OCI-LY7 (cell line): Measurements from ENCODE around the gene SLC25A33.

ENCODE experiments used
- EZH2phosphoT487 ChIP-seq: fragments of 200-600 bp; sonication (generic); IDR thresholded peaks from 2 replicates; pipeline ENCODE4 v1.6.1; 2018; ENCODE audit warnings: low read depth, borderline replicate concordance, mild to moderate bottlenecking, mixed run types, antibody characterized with exemption, low read length, moderate library complexity, mixed read lengths
- TF ChIP-seq, protein P1 (sequence below): fragments of 200-600 bp; sonication (generic); conservative IDR thresholded peaks from 2 replicates; pipeline ENCODE4 v1.5.1; 2014; ENCODE audit warnings: mild to moderate bottlenecking, antibody characterized with exemption, low read length, moderate library complexity, mixed read lengths

- TF ChIP-seq, protein P1, sequence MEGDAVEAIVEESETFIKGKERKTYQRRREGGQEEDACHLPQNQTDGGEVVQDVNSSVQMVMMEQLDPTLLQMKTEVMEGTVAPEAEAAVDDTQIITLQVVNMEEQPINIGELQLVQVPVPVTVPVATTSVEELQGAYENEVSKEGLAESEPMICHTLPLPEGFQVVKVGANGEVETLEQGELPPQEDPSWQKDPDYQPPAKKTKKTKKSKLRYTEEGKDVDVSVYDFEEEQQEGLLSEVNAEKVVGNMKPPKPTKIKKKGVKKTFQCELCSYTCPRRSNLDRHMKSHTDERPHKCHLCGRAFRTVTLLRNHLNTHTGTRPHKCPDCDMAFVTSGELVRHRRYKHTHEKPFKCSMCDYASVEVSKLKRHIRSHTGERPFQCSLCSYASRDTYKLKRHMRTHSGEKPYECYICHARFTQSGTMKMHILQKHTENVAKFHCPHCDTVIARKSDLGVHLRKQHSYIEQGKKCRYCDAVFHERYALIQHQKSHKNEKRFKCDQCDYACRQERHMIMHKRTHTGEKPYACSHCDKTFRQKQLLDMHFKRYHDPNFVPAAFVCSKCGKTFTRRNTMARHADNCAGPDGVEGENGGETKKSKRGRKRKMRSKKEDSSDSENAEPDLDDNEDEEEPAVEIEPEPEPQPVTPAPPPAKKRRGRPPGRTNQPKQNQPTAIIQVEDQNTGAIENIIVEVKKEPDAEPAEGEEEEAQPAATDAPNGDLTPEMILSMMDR, result no peak
- TF ChIP-seq EZH2phosphoT487, result no peak
Measured at GRCh38 chr1:9613625-9614299, 74.5 kb downstream of the SLC25A33 start.
